HAP-1 (cell line): ENCODE results near the gene LY6G6F.

Experiments
- DNase-seq, 2 experiments: peaks; one replicate each; pipeline ENCODE4 v3.0.0-alpha.2; 2016 to 2020; ENCODE audit warnings: low spot score in 2 of 2
- H3K27me3 ChIP-seq: fragments of 250-450 bp; sonication (Bioruptor Pico); 2 replicates; pipeline ENCODE4 v1.5.1; 2020; ENCODE audit warnings: low read depth, mild to moderate bottlenecking, moderate library complexity
- H3K36me3 ChIP-seq: fragments of 250-450 bp; sonication (Bioruptor Pico); replicated peaks from 2 replicates; pipeline ENCODE4 v1.5.1; 2020; ENCODE audit warnings: mild to moderate bottlenecking
- H3K4me1 ChIP-seq: fragments of 250-450 bp; sonication (Bioruptor Pico); 2 replicates; pipeline ENCODE4 v1.5.1; 2020; ENCODE audit warnings: mild to moderate bottlenecking
- H3K4me3 ChIP-seq: fragments of 250-450 bp; sonication (Bioruptor Pico); 2 replicates; pipeline ENCODE4 v1.5.1; 2020; ENCODE audit warnings: mild to moderate bottlenecking, moderate library complexity
- H3K9me3 ChIP-seq: fragments of 250-450 bp; sonication (Bioruptor Pico); 2 replicates; pipeline ENCODE4 v1.5.1; 2020; ENCODE audit warnings: mild to moderate bottlenecking, moderate library complexity
- in situ Hi-C: fragments of 300-500 bp; cut with MboI; formaldehyde crosslinking; loops from 3 replicates; pipeline ENCODE4 v1.14.3; 2020; ENCODE audit warnings: low sequenced_read_pairs, inconsistent platforms, mixed read lengths

Gene LY6G6F

DNA sequence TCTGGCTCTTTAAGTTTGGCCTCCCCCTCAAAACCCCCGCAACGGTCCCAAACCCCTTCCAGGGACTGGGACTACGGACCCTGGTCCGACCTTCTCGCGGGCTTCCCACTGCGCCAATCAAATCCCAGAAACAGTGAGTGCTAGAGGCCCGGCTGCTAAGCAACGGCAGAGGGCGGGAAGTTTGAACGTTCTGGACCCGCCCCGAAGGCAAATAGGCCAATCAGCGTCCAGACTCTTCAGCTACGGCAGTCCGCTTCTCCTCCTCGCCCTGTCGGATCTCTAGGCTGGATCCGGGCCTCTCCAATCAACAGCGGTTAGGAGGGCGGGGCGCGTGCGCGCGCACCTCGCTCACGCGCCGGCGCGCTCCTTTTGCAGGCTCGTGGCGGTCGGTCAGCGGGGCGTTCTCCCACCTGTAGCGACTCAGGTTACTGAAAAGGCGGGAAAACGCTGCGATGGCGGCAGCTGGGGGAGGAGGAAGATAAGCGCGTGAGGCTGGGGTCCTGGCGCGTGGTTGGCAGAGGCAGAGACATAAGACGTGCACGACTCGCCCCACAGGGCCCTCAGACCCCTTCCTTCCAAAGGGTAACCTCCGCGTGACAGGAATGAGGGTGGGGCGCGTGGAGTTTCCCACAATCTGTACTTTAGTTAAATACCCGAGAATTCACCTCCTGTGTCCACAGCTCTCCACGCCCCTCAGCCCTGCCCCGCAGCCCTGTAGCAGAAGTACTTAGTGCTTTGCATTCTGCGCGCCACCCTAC lies 33.2 kb downstream of the LY6G6F start, which contains the start of gene MSH5:
Gene MSH5 (plus strand): TSS at position 367 of the 758 bp plus-strand sequence. CDS start 462 bp downstream, outside the sequence.
- H3K9me3 ChIP-seq = no peaks in the 10 kb centered on the region
- peaks cover 34% of the 10 kb centered on the region for H3K4me1 ChIP-seq
- peak; percentile 99 to 100 for DNase-seq
- no peaks in the 10 kb centered on the region for H3K27me3 ChIP-seq
- in situ Hi-C loops = loop anchor here (5.0 kb wide), 1 partner anchor 92 kb away; no protein-coding TSS in a partner anchor
- H3K36me3 ChIP-seq = peaks cover 39% of the 10 kb centered on the region
- H3K4me3 ChIP-seq = peak within 1 kb of the TSS; percentile 62

DNA sequence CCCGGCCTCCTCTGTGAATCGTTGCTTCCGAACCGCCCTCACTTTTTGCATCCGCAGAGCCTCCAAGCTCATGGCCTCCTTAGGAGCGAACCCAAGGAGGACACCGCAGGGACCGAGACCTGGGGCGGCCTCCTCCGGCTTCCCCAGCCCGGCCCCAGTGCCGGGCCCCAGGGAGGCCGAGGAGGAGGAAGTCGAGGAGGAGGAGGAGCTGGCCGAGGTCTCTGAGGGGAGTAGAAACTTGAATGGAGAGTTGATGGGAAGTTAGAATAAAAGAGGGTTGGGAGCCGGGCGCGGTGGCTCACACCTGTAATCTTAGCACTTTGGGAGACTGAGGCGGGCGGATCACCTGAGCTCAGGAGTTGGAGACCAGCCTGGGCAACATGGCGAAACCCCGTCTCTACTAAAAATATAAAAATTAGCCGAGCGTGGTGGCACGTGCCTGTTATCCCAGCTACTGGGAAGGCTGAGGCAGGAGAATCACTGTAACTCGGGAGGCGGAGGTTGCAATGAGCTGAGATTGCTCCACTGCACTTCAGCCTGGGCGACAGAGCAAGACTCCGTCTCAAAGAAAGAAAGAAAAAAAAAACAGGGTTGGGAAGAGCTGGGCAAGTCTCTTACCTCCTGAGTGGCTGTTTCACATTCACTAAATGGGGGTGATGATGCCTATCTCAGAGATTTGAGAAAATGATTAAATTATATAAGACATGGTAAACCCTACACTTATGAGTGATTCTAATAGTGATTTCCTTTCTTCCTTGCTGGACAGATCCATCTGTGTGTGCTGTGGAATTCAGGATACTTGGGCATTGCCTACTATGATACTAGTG lies 33.9 kb downstream of the LY6G6F start:
- H3K4me1 ChIP-seq = peaks cover 34% of the 10 kb centered on the region
- H3K4me3 ChIP-seq = peak overlapping the region; percentile 62
- peak; percentile 19 to 59 for DNase-seq

GRCh38 chr6:31741815-31742214 lies 35.1 kb downstream of the LY6G6F start:
- in situ Hi-C loops = no loop called here
- Histone ChIP-seq H3K9me3 (no peaks in the 10 kb centered on the region), H3K4me3 (no peak overlapping the region), H3K4me1 (peaks cover 30% of the 10 kb centered on the region), H3K36me3 (peaks cover 52% of the 10 kb centered on the region), H3K27me3 (no peaks in the 10 kb centered on the region)
- no peak for DNase-seq

More for the DNA sequence above, 33.9 kb downstream of the LY6G6F start:
- H3K9me3 ChIP-seq = no peaks in the 10 kb centered on the region
- peaks cover 44% of the 10 kb centered on the region for H3K36me3 ChIP-seq
- no peaks in the 10 kb centered on the region for H3K27me3 ChIP-seq
- in situ Hi-C loops = no loop called here

DNA sequence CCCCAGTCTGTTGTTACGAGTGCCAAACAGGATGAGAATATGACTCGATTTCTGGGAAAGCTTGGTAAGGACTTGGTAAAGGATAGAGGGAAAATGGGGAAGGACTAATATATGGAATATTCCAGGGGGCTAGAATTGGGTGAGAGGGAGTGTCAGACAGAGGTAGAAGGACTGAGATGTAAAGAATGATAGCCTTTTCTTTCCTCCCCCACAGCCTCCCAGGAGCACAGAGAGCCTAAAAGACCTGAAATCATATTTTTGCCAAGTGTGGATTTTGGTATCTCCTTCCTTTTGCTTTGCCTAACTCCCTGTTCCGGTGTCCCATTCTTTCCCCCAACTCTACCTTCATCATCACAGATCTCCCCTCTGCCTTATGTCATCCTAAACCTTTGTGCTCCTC lies 36.2 kb downstream of the LY6G6F start:
- no peak for DNase-seq
- in situ Hi-C loops = no loop called here
- H3K27me3 ChIP-seq = no peaks in the 10 kb centered on the region
- peaks cover 21% of the 10 kb centered on the region for H3K4me1 ChIP-seq
- no peaks in the 10 kb centered on the region for H3K9me3 ChIP-seq
- no peak overlapping the region for H3K4me3 ChIP-seq
- H3K36me3 ChIP-seq = peaks cover 63% of the 10 kb centered on the region

DNA sequence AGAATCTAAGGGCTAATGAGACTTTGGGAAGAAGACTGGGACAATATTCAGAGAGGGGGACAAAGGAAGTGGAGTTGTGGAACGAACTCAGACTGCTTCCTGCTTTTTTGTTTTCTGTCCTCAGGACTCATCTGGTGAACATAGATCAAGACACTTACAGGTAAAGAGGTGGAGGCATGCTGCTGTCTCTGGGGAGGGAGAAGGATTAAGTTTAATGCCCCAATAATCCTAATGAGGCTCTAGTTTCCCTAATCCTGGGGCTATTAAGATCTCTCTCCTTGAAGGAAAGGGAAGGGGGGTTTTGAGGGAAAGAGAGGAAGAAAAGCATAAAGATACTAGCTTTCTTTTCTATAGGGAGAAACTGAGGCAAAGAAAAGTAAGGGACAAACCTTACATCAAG lies 37.8 kb downstream of the LY6G6F start:
- peaks cover 5% of the 10 kb centered on the region for H3K4me1 ChIP-seq
- in situ Hi-C loops = no loop called here
- no peaks in the 10 kb centered on the region for H3K9me3 ChIP-seq
- DNase-seq = no peak
- peaks cover 76% of the 10 kb centered on the region for H3K36me3 ChIP-seq
- H3K4me3 ChIP-seq = no peak overlapping the region
- no peaks in the 10 kb centered on the region for H3K27me3 ChIP-seq

GRCh38 chr6:31749301-31750036 lies 42.8 kb downstream of the LY6G6F start:
- Histone ChIP-seq H3K9me3 (no peaks in the 10 kb centered on the region), H3K27me3 (no peaks in the 10 kb centered on the region), H3K4me3 (no peak overlapping the region), H3K4me1 (no peaks in the 10 kb centered on the region), H3K36me3 (peaks cover 58% of the 10 kb centered on the region)
- no peak for DNase-seq
- in situ Hi-C loops = no loop called here

DNA sequence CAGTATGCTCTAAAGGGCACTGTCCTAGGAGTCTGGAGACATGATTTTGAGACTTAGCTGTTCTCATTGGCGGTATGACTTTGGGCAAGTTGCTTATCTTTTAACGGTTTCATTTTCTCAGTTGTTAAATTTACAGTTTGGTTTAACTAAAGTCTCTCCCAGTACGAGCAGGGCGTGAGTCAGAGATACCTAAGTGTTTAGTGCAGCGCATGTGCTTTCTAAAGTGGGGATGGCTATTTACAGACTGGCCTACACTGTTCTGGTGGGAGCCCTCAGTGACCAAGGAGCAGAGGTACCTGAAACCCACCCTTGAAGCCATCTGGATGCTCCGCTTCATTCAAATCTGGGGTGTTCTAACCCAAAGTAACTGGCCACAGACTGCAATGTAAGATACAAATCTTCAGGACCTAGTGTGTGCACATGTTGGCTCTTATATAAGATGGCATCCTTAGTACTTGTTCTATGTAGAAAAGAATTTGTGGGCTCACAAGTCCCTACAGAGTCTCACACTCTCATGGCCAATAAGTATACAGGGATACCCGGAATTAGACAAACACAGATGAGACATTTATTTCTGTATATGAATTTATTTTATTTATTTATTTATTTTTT lies 43.9 kb downstream of the LY6G6F start:
- no peaks in the 10 kb centered on the region for H3K9me3 ChIP-seq
- H3K4me1 ChIP-seq = no peaks in the 10 kb centered on the region
- in situ Hi-C loops = no loop called here
- no peak overlapping the region for H3K4me3 ChIP-seq
- DNase-seq = no peak
- H3K27me3 ChIP-seq = no peaks in the 10 kb centered on the region
- peaks cover 50% of the 10 kb centered on the region for H3K36me3 ChIP-seq

DNA sequence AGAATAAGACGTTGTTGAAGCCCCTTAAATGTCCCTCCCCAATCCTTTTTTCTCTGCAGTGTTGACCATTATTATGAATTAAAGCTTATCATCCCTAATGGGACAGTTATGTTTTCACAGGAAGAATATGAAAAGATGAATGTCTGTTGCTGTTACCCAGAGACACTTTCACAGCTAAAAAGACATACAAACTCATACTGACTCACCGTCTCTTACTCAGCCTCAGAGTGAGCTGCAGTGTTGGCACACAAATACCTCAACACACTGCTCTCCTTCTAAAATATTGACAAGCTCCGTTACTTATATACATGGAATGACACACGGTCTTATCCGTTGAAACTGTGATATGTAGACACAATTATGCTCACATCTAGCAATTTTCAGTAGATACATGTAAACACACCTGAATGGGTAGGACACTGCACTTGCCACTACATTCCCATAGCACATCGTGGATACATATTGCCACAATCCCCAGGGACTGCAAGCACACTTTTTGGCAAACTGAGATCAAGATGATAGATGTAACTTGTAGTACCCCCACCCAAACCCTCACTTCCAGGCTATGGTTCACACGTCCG lies 46.2 kb downstream of the LY6G6F start:
- H3K36me3 ChIP-seq = peaks cover 35% of the 10 kb centered on the region
- H3K9me3 ChIP-seq = no peaks in the 10 kb centered on the region
- H3K4me1 ChIP-seq = no peaks in the 10 kb centered on the region
- H3K4me3 ChIP-seq = no peak overlapping the region
- in situ Hi-C loops = no loop called here
- DNase-seq = no peak
- no peaks in the 10 kb centered on the region for H3K27me3 ChIP-seq

DNA sequence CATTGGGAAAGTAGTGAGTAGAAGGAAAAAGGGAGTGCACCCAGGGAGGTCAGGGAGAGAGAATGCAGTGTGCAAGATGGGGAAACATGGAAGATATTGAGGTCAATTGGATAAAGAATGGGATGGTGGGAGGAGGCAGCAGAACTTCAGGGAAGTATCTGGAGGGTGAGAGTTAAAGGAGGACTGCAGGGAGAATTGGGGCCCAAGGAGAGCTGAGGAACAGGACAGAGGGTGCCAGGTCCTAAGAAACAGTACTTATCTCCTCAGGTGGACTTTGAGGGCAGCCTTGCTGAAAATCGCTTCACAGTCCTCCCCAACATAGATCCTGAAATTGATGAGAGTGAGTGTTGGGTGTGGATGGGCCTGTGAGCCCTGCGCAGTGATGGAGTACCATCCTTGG lies 51.6 kb downstream of the LY6G6F start:
- no peak overlapping the region for H3K4me3 ChIP-seq
- in situ Hi-C loops = no loop called here

More for the DNA sequence above, 51.6 kb downstream of the LY6G6F start:
- Histone ChIP-seq H3K9me3 (no peaks in the 10 kb centered on the region), H3K36me3 (peaks cover 59% of the 10 kb centered on the region), H3K4me1 (peaks cover 2% of the 10 kb centered on the region), H3K27me3 (no peaks in the 10 kb centered on the region)
- no peak for DNase-seq
